Measurements from ENCODE around the gene BBS1. TPM values are rescaled to one million over a fixed set of nuclear protein-coding genes. Genes with fewer than 3 reads are reported as not detected.

The BBS1 gene
- total and polyA plus RNA-seq, 10 donors = 5.2 to 60.5 (median 30.2) TPM

- Histone ChIP-seq H3K4me1 (peaks cover 0 to 25% (median 18%) of the 10 kb centered on the region in 6 donors), H3K27me3 (replicated peaks in 1 of 7) (peaks cover 0 to 29% (median 3%) of the 10 kb centered on the region in 7 donors), H3K36me3 (peaks cover 0 to 20% (median 0%) of the 10 kb centered on the region in 6 donors), H3K27ac (no peak overlapping the region), H3K4me3 (no peak overlapping the region), H3K9me3 (no peaks in the 10 kb centered on the region)
- 90 to 95% (median 91%) methylated on average over 13 to 14 of the region's 14 CpGs for WGBS, 5 donors
- no peak for DNase-seq
- intact Hi-C loops (cut with DNase I; ENCODE audit: low total_unique reads) = no loop called here
- TF ChIP-seq POLR2AphosphoS5 (IDR thresholded peaks at IDR 0.05) = no peak
- TF ChIP-seq POLR2A (IDR thresholded peaks at IDR 0.05) = no peak
- no peak for TF ChIP-seq CTCF (IDR thresholded peaks at IDR 0.05 in 8 of 11, conservative IDR thresholded peaks at IDR 0.05 in 3 of 11)
Observed at GRCh38 chr11:66564538-66564937, 54.1 kb downstream of the BBS1 start.

- Histone ChIP-seq H3K36me3 (peaks cover 0 to 20% (median 0%) of the 10 kb centered on the region in 6 donors), H3K4me1 (peaks cover 0 to 23% (median 18%) of the 10 kb centered on the region in 6 donors), H3K9me3 (no peaks in the 10 kb centered on the region), H3K27ac (no peak overlapping the region), H3K27me3 (replicated peaks in 1 of 7) (peaks cover 0 to 25% (median 3%) of the 10 kb centered on the region in 7 donors), H3K4me3 (no peak overlapping the region)
- TF ChIP-seq POLR2A (IDR thresholded peaks at IDR 0.05) (no peak), CTCF (IDR thresholded peaks at IDR 0.05 in 8 of 11, conservative IDR thresholded peaks at IDR 0.05 in 3 of 11) (no peak), POLR2AphosphoS5 (IDR thresholded peaks at IDR 0.05) (no peak)
- DNase-seq = no peak
- intact Hi-C loops (cut with DNase I; ENCODE audit: low total_unique reads) = no loop called here
- 80 to 89% (median 84%) methylated on average over 5 of the region's 5 CpGs for WGBS, 5 donors
Observed at GRCh38 chr11:66564984-66565383, 54.5 kb downstream of the BBS1 start.

GRCh38 chr11:66566221-66566620 lies 55.8 kb downstream of the BBS1 start:
- H3K9me3 ChIP-seq = no peaks in the 10 kb centered on the region
- no peak overlapping the region for H3K27ac ChIP-seq
- intact Hi-C loops (cut with DNase I; ENCODE audit: low total_unique reads) = no loop called here
- TF ChIP-seq POLR2AphosphoS5 (IDR thresholded peaks at IDR 0.05) = no peak
- TF ChIP-seq CTCF (IDR thresholded peaks at IDR 0.05 in 8 of 11, conservative IDR thresholded peaks at IDR 0.05 in 3 of 11) = no peak
- TF ChIP-seq POLR2A (IDR thresholded peaks at IDR 0.05) = no peak
- H3K4me1 ChIP-seq = peaks cover 0 to 23% (median 18%) of the 10 kb centered on the region in 6 donors
- peaks cover 0 to 23% (median 3%) of the 10 kb centered on the region in 7 donors for H3K27me3 ChIP-seq (replicated peaks in 1 of 7)
- no peak overlapping the region for H3K4me3 ChIP-seq
- WGBS, 5 donors = 89 to 98% (median 93%) methylated on average over 8 of the region's 8 CpGs
- DNase-seq = no peak
- peaks cover 0 to 20% (median 0%) of the 10 kb centered on the region in 6 donors for H3K36me3 ChIP-seq

- WGBS, 5 donors = 62 to 100% (median 69%) methylated on average over 1 to 15 of the region's 15 CpGs
- peak overlapping the region in 2 of 8 donors; percentile 1 to 39 for H3K27ac ChIP-seq
- peaks cover 0 to 20% (median 0%) of the 10 kb centered on the region in 6 donors for H3K36me3 ChIP-seq
- intact Hi-C loops (cut with DNase I; ENCODE audit: low total_unique reads) = no loop called here
- no peak for TF ChIP-seq POLR2AphosphoS5 (IDR thresholded peaks at IDR 0.05)
- TF ChIP-seq POLR2A (IDR thresholded peaks at IDR 0.05) = no peak
- TF ChIP-seq CTCF (IDR thresholded peaks at IDR 0.05 in 8 of 11, conservative IDR thresholded peaks at IDR 0.05 in 3 of 11) = no peak
- no peaks in the 10 kb centered on the region for H3K9me3 ChIP-seq
- H3K4me3 ChIP-seq = peak overlapping the region; percentile 55 to 83 (median 72)
- peaks cover 0 to 23% (median 3%) of the 10 kb centered on the region in 7 donors for H3K27me3 ChIP-seq (replicated peaks in 1 of 7)
- DNase-seq = no peak
- H3K4me1 ChIP-seq = peaks cover 0 to 23% (median 18%) of the 10 kb centered on the region in 6 donors
Observed at GRCh38 chr11:66567787-66568123, 57.3 kb downstream of the BBS1 start.
